CD14-positive monocyte (primary cell): ENCODE measurements around the gene ABCA7. TPM values are rescaled to one million over a fixed set of nuclear protein-coding genes. Genes with fewer than 3 reads are reported as not detected.

Experiments used
- DNase-seq, 3 donors: peaks; one replicate each; pipeline ENCODE4 v3.0.0-alpha.2; 2011 to 2022
- H2AFZ ChIP-seq: 2 replicates; pipeline ENCODE4 v1.6.0; 2012; ENCODE audit warnings: mild to moderate bottlenecking, low read depth, low read length, inconsistent platforms; ENCODE audit not compliant: insufficient read depth, poor library complexity, severe bottlenecking
- H3K27ac ChIP-seq, 2 donors: 1 replicate in 1 of 2; 2 replicates in 1 of 2; pipeline ENCODE4 v1.5.1; 2012 to 2013; ENCODE audit warnings: low read length in 2 of 2, control low read depth in 1 of 2, inconsistent platforms in 1 of 2, low read depth in 1 of 2, mild to moderate bottlenecking in 1 of 2
- H3K27me3 ChIP-seq, 2 donors: one replicate each; pipeline versions ENCODE4 v1.6.0 to v1.6.1; 2011 to 2013; ENCODE audit warnings: low read length in 2 of 2; ENCODE audit not compliant: control insufficient read depth in 2 of 2, insufficient read depth in 2 of 2
- H3K36me3 ChIP-seq, 2 donors: replicated peaks in 1 of 2; 1 replicate in 1 of 2; 2 replicates in 1 of 2; pipeline versions ENCODE4 v1.5.1 to v1.6.1; 2012 to 2013; ENCODE audit warnings: low read length in 2 of 2, control low read depth in 1 of 2, inconsistent platforms in 1 of 2, mild to moderate bottlenecking in 1 of 2; ENCODE audit not compliant: insufficient read depth in 2 of 2, control insufficient read depth in 1 of 2
- H3K4me1 ChIP-seq, 2 donors: 1 replicate in 1 of 2; 2 replicates in 1 of 2; pipeline versions ENCODE4 v1.5.1 to v1.6.1; 2012 to 2013; ENCODE audit warnings: low read length in 2 of 2, control low read depth in 1 of 2, inconsistent platforms in 1 of 2, mild to moderate bottlenecking in 1 of 2, moderate library complexity in 1 of 2; ENCODE audit not compliant: insufficient read depth in 2 of 2, control insufficient read depth in 1 of 2
- H3K4me2 ChIP-seq: replicated peaks from 2 replicates; pipeline ENCODE3; 2012; ENCODE audit warnings: low read length, moderate library complexity, mild to moderate bottlenecking; ENCODE audit not compliant: poor library complexity, severe bottlenecking; ENCODE audit errors: extremely low read depth
- H3K4me3 ChIP-seq, 3 experiments: fragments of 200-600 bp in 1 of 3; sonication (generic) in 1 of 3; replicated peaks in 1 of 3; 1 replicate in 2 of 3; 2 replicates in 1 of 3; pipeline ENCODE4 v1.5.1; 2011 to 2013; ENCODE audit warnings: low read length in 3 of 3, mild to moderate bottlenecking in 3 of 3, control low read depth in 2 of 3, low read depth in 2 of 3, inconsistent platforms in 1 of 3, moderate library complexity in 1 of 3
- H3K79me2 ChIP-seq: 2 replicates; pipeline ENCODE4 v1.6.0; 2012; ENCODE audit warnings: mild to moderate bottlenecking, control low read depth, inconsistent platforms, low read length, moderate library complexity; ENCODE audit not compliant: insufficient read depth
- H3K9ac ChIP-seq: 2 replicates; pipeline ENCODE4 v1.6.0; 2017; ENCODE audit warnings: low read length, mild to moderate bottlenecking; ENCODE audit not compliant: insufficient read depth, poor library complexity, severe bottlenecking
- H3K9me3 ChIP-seq, 2 donors: replicated peaks in 1 of 2; 1 replicate in 1 of 2; 2 replicates in 1 of 2; pipeline versions ENCODE4 v1.5.1 to v1.6.1; 2012 to 2013; ENCODE audit warnings: low read length in 2 of 2, control low read depth in 1 of 2; ENCODE audit not compliant: control insufficient read depth in 1 of 2, insufficient read depth in 1 of 2
- H4K20me1 ChIP-seq: 2 replicates; pipeline ENCODE4 v1.6.0; 2012; ENCODE audit warnings: mild to moderate bottlenecking, low read length, control low read depth, moderate library complexity; ENCODE audit not compliant: insufficient read depth
- H3K27ac Mint-ChIP-seq, 7 donors: one replicate each; pipeline ENCODE4 v1.8.0; 2020; ENCODE audit warnings: mild to moderate bottlenecking in 7 of 7, mixed read lengths in 7 of 7, moderate library complexity in 6 of 7, inconsistent platforms in 2 of 7
- H3K27me3 Mint-ChIP-seq, 3 donors: one replicate each; pipeline ENCODE4 v1.8.0; 2021 to 2022; ENCODE audit warnings: low read depth in 3 of 3, mild to moderate bottlenecking in 3 of 3, mixed read lengths in 3 of 3, moderate library complexity in 3 of 3, inconsistent platforms in 1 of 3
- H3K36me3 Mint-ChIP-seq, 2 donors: one replicate each; pipeline ENCODE4 v1.8.0; 2020; ENCODE audit warnings: mixed read lengths in 2 of 2, inconsistent platforms in 1 of 2, mild to moderate bottlenecking in 1 of 2
- H3K4me1 Mint-ChIP-seq: one replicate; pipeline ENCODE4 v1.8.0; 2020; ENCODE audit warnings: mild to moderate bottlenecking, mixed read lengths
- H3K4me3 Mint-ChIP-seq, 2 donors: one replicate each; pipeline ENCODE4 v1.8.0; 2020; ENCODE audit warnings: mild to moderate bottlenecking in 2 of 2, mixed read lengths in 2 of 2, moderate library complexity in 1 of 2
- H3K9me3 Mint-ChIP-seq, 7 donors: one replicate each; pipeline ENCODE4 v1.8.0; 2020 to 2022; ENCODE audit warnings: mixed read lengths in 7 of 7, mild to moderate bottlenecking in 6 of 7, moderate library complexity in 6 of 7, inconsistent platforms in 2 of 7
- WGBS: methylation state at CpG from one replicate; pipeline ENCODE4 v1.1.5; 2013; ENCODE audit warnings: missing lambda C conversion rate; ENCODE audit not compliant: insufficient coverage; 5-methylcytosine and 5-hydroxymethylcytosine counted together
- intact Hi-C, 2 donors: fragments of 100-400 bp; cut with micrococcal nuclease; formaldehyde crosslinking; loops; one replicate each; pipeline versions ENCODE4 v1.15.0 to v1.15.1; 2023
- polyA plus RNA-seq, 3 donors: library from polyadenylated mRNA; depleted of rRNA in 1 of 3; unstranded in 2 of 3; stranded (reverse) in 1 of 3; fragments of 300-500 nt in 2 of 3; fragments of >200 nt in 1 of 3; fragmentation: Illumina TruSeq in 2 of 3; gene quantifications; 1 replicate in 2 of 3; 2 replicates in 1 of 3; pipeline ENCODE4 v1.2.3, GENCODE V29; 2012 to 2021
- TF ChIP-seq, protein P1 (sequence below): fragments of 200-600 bp; IDR thresholded peaks from one replicate; pipeline ENCODE4 v1.8.0; 2022; ENCODE audit warnings: antibody characterized with exemption, mild to moderate bottlenecking

ABCA7 gene
- polyA plus RNA-seq, 3 donors, result 1.7 to 104 (median 7.8) TPM

- Histone ChIP-seq H2AFZ (no peak overlapping the region), H3K27ac (peak overlapping the region; percentile 8 to 60), H3K27me3 (no peaks in the 10 kb centered on the region), H3K9me3 (no peaks in the 10 kb centered on the region), H4K20me1 (peaks cover 90% of the 10 kb centered on the region), H3K36me3 (peaks cover 34 to 39% of the 10 kb centered on the region in 2 donors), H3K79me2 (peaks cover 78% of the 10 kb centered on the region), H3K4me1 (peaks cover 44 to 48% of the 10 kb centered on the region in 2 donors), H3K4me3 (no peak overlapping the region), H3K9ac (no peak overlapping the region), H3K4me2 (no peak overlapping the region)
- H3K4me1 Mint-ChIP-seq, result peaks cover 42% of the 10 kb centered on the region
- peak in 1 of 3 donors; percentile 67 for DNase-seq
- H3K4me3 Mint-ChIP-seq, result no peak overlapping the region
- peak overlapping the region in 6 of 7 donors; percentile 21 to 81 (median 80) for H3K27ac Mint-ChIP-seq
- intact Hi-C loops, result no loop called here
- TF ChIP-seq, protein P1, sequence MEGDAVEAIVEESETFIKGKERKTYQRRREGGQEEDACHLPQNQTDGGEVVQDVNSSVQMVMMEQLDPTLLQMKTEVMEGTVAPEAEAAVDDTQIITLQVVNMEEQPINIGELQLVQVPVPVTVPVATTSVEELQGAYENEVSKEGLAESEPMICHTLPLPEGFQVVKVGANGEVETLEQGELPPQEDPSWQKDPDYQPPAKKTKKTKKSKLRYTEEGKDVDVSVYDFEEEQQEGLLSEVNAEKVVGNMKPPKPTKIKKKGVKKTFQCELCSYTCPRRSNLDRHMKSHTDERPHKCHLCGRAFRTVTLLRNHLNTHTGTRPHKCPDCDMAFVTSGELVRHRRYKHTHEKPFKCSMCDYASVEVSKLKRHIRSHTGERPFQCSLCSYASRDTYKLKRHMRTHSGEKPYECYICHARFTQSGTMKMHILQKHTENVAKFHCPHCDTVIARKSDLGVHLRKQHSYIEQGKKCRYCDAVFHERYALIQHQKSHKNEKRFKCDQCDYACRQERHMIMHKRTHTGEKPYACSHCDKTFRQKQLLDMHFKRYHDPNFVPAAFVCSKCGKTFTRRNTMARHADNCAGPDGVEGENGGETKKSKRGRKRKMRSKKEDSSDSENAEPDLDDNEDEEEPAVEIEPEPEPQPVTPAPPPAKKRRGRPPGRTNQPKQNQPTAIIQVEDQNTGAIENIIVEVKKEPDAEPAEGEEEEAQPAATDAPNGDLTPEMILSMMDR, result no peak
- H3K9me3 Mint-ChIP-seq, result no peaks in the 10 kb centered on the region
- WGBS, result 82% methylated on average over 11 of the region's 12 CpGs
- H3K27me3 Mint-ChIP-seq, result peaks cover 0 to 1% (median 0%) of the 10 kb centered on the region in 3 donors
- peaks cover 11 to 39% of the 10 kb centered on the region in 2 donors for H3K36me3 Mint-ChIP-seq
These were observed 23.2 kb upstream of the ABCA7 start for GRCh38 chr19:1016647-1017114.

- Mint-ChIP-seq H3K9me3 (no peaks in the 10 kb centered on the region), H3K4me1 (peaks cover 44% of the 10 kb centered on the region), H3K4me3 (no peak overlapping the region), H3K36me3 (peaks cover 11 to 36% of the 10 kb centered on the region in 2 donors), H3K27me3 (peaks cover 0 to 1% (median 0%) of the 10 kb centered on the region in 3 donors), H3K27ac (peak overlapping the region in 6 of 7 donors; percentile 21 to 81 (median 80))
- Histone ChIP-seq H3K4me3 (no peak overlapping the region), H3K4me2 (no peak overlapping the region), H3K79me2 (peaks cover 78% of the 10 kb centered on the region), H3K27me3 (no peaks in the 10 kb centered on the region), H3K27ac (peak overlapping the region; percentile 20 to 60), H3K9me3 (no peaks in the 10 kb centered on the region), H2AFZ (no peak overlapping the region), H3K4me1 (peaks cover 49 to 53% of the 10 kb centered on the region in 2 donors), H4K20me1 (peaks cover 84% of the 10 kb centered on the region), H3K9ac (peak overlapping the region; percentile 18), H3K36me3 (peaks cover 28 to 33% of the 10 kb centered on the region in 2 donors)
- TF ChIP-seq, protein P1, result no peak
- intact Hi-C loops, result no loop called here
- WGBS, result 84% methylated on average over 21 of the region's 24 CpGs
- DNase-seq, result no peak
These were observed 22.6 kb upstream of the ABCA7 start for GRCh38 chr19:1017115-1017905.
